Parathyroid adenoma (tissue), 2 donors: ENCODE data around the gene CDK3.

Source experiments
- H2AFZ ChIP-seq: fragments of 300-600 bp; sonication (generic); one replicate; pipeline ENCODE4 v1.7.0; 2017; ENCODE audit warnings: antibody characterized with exemption, mild to moderate bottlenecking
- H3K27ac ChIP-seq: fragments of 300-600 bp; sonication (generic); one replicate; pipeline ENCODE4 v1.7.0; 2017
- H3K27me3 ChIP-seq: fragments of 300-600 bp; sonication (generic); one replicate; pipeline ENCODE4 v1.7.0; 2017; ENCODE audit warnings: low read length; ENCODE audit not compliant: control insufficient read depth, insufficient read depth
- H3K36me3 ChIP-seq: fragments of 300-600 bp; sonication (generic); one replicate; pipeline ENCODE4 v1.7.0; 2017; ENCODE audit warnings: low read length; ENCODE audit not compliant: control insufficient read depth, insufficient read depth
- H3K4me1 ChIP-seq: fragments of 300-600 bp; sonication (generic); one replicate; pipeline ENCODE4 v1.7.0; 2017; ENCODE audit warnings: control low read depth
- H3K4me2 ChIP-seq: fragments of 300-600 bp; sonication (generic); one replicate; pipeline ENCODE4 v1.7.0; 2017; ENCODE audit warnings: low read length
- H3K4me3 ChIP-seq: fragments of 300-600 bp; sonication (generic); one replicate; pipeline ENCODE4 v1.7.0; 2017; ENCODE audit warnings: low read depth, low read length
- H3K79me2 ChIP-seq: fragments of 300-600 bp; sonication (generic); one replicate; pipeline ENCODE4 v1.7.0; 2017; ENCODE audit warnings: control low read depth
- H3K9ac ChIP-seq: fragments of 300-600 bp; sonication (generic); one replicate; pipeline ENCODE4 v1.7.0; 2017; ENCODE audit warnings: mild to moderate bottlenecking
- H3K9me3 ChIP-seq: fragments of 300-600 bp; sonication (generic); one replicate; pipeline ENCODE4 v1.7.0; 2017; ENCODE audit warnings: low read length; ENCODE audit not compliant: control insufficient read depth
- CTCF ChIP-seq: fragments of 300-600 bp; sonication (generic); IDR thresholded peaks from one replicate; pipeline ENCODE4 v1.7.0; 2017; ENCODE audit warnings: antibody characterized with exemption, mild to moderate bottlenecking
- donor health status: primary hyperparathyroidism.

Gene CDK3

GRCh38 chr17:76018340-76018680, 17.7 kb downstream of the CDK3 start:
- Histone ChIP-seq H3K36me3 (no peaks in the 10 kb centered on the region), H3K9ac (no peak overlapping the region), H3K79me2 (no peaks in the 10 kb centered on the region), H3K4me1 (peaks cover 7% of the 10 kb centered on the region), H3K4me3 (no peak overlapping the region), H3K9me3 (no peaks in the 10 kb centered on the region), H3K27ac (no peak overlapping the region), H2AFZ (no peak overlapping the region), H3K27me3 (no peaks in the 10 kb centered on the region), H3K4me2 (no peak overlapping the region)
- no peak for TF ChIP-seq CTCF

- H3K9me3 ChIP-seq = no peaks in the 10 kb centered on the region
- no peak for TF ChIP-seq CTCF
- H3K4me2 ChIP-seq = no peak overlapping the region
These were observed 18.1 kb downstream of the CDK3 start for GRCh38 chr17:76018801-76019200.

GRCh38 chr17:76019833-76020467, 19.3 kb downstream of the CDK3 start:
- Histone ChIP-seq H3K27ac (no peak overlapping the region), H3K4me1 (no peaks in the 10 kb centered on the region), H3K36me3 (no peaks in the 10 kb centered on the region), H3K4me2 (no peak overlapping the region), H3K27me3 (no peaks in the 10 kb centered on the region), H3K9me3 (no peaks in the 10 kb centered on the region), H3K9ac (no peak overlapping the region), H3K4me3 (no peak overlapping the region), H2AFZ (no peak overlapping the region), H3K79me2 (no peaks in the 10 kb centered on the region)
- TF ChIP-seq CTCF = no peak

More at GRCh38 chr17:76018801-76019200, 18.1 kb downstream of the CDK3 start:
- H2AFZ ChIP-seq = no peak overlapping the region
- no peaks in the 10 kb centered on the region for H3K27me3 ChIP-seq
- H3K9ac ChIP-seq = no peak overlapping the region
- no peaks in the 10 kb centered on the region for H3K79me2 ChIP-seq
- no peak overlapping the region for H3K4me3 ChIP-seq
- H3K27ac ChIP-seq = no peak overlapping the region
- peaks cover 7% of the 10 kb centered on the region for H3K4me1 ChIP-seq
- H3K36me3 ChIP-seq = no peaks in the 10 kb centered on the region

- Histone ChIP-seq H3K27ac (no peak overlapping the region), H3K79me2 (no peaks in the 10 kb centered on the region), H3K9me3 (no peaks in the 10 kb centered on the region), H3K9ac (no peak overlapping the region), H3K4me2 (no peak overlapping the region), H2AFZ (no peak overlapping the region), H3K4me3 (no peak overlapping the region), H3K27me3 (no peaks in the 10 kb centered on the region), H3K4me1 (no peaks in the 10 kb centered on the region), H3K36me3 (no peaks in the 10 kb centered on the region)
- TF ChIP-seq CTCF = no peak
These were observed 21.6 kb downstream of the CDK3 start for GRCh38 chr17:76022285-76022684.
